Adrenal gland (tissue), 5 donors: ENCODE data around the gene NR2C1.

Source experiments
- CTCF ChIP-seq, 6 experiments: fragments of 450-650 bp in 4 of 6; fragments of 200-600 bp in 2 of 6; sonication (generic) in 1 of 6; IDR thresholded peaks; 1 replicate in 5 of 6; 2 replicates in 1 of 6; pipeline versions ENCODE4 v1.5.1 to v1.8.0; 2016 to 2021; ENCODE audit warnings: antibody characterized with exemption in 6 of 6, mild to moderate bottlenecking in 2 of 6, moderate library complexity in 1 of 6
- POLR2A ChIP-seq, 2 donors: fragments of 450-650 bp; IDR thresholded peaks; one replicate each; pipeline ENCODE4 v1.6.1; 2017; ENCODE audit warnings: antibody characterized with exemption in 2 of 2, mild to moderate bottlenecking in 2 of 2, moderate library complexity in 1 of 2
- donor health status: DM: no; HTN: no; CAD: no.

- TF ChIP-seq CTCF (IDR thresholded peaks at IDR 0.05) (no peak), POLR2A (IDR thresholded peaks at IDR 0.05) (no peak)
Measured at GRCh38 chr12:95099270-95099790, 25.9 kb upstream of the NR2C1 start.
